ENCODE measurements around the gene S100A2.
"Not testable (repeated sequence)": the region's sequence is repeated elsewhere in the genome, so short reads cannot be mapped to it uniquely, and the experiment has no call there.

Gene S100A2

GRCh38 chr1:153527023-153527682, 38.5 kb downstream of the S100A2 start:
- Histone ChIP-seq H3K36me3 (ENCODE audit: insufficient read depth, low read length) (no peaks in the 10 kb centered on the region), H3K4me1 (ENCODE audit: insufficient read depth, low read length) (peaks cover 33% of the 10 kb centered on the region), H3K9me3 (ENCODE audit: control insufficient read depth, insufficient read depth, low read length) (no peaks in the 10 kb centered on the region), H3K9ac (ENCODE audit: low read depth, low read length) (no peak overlapping the region)

GRCh38 chr1:153526132-153526543, 39.5 kb downstream of the S100A2 start:
- H3K9me3 ChIP-seq (ENCODE audit: control insufficient read depth, insufficient read depth, low read length) = no peaks in the 10 kb centered on the region
- no peak overlapping the region for H3K9ac ChIP-seq (ENCODE audit: low read depth, low read length)
- no peaks in the 10 kb centered on the region for H3K36me3 ChIP-seq (ENCODE audit: insufficient read depth, low read length)
- peaks cover 31% of the 10 kb centered on the region for H3K4me1 ChIP-seq (ENCODE audit: insufficient read depth, low read length)

- H3K9ac ChIP-seq (ENCODE audit: low read depth, low read length) = no peak overlapping the region
- peaks cover 31% of the 10 kb centered on the region for H3K4me1 ChIP-seq (ENCODE audit: insufficient read depth, low read length)
- no peaks in the 10 kb centered on the region for H3K9me3 ChIP-seq (ENCODE audit: control insufficient read depth, insufficient read depth, low read length)
- no peaks in the 10 kb centered on the region for H3K36me3 ChIP-seq (ENCODE audit: insufficient read depth, low read length)
Observed at GRCh38 chr1:153525088-153525728, 40.4 kb downstream of the S100A2 start.

GRCh38 chr1:153522353-153523048, 43.1 kb downstream of the S100A2 start:
- H3K4me1 ChIP-seq (ENCODE audit: insufficient read depth, low read length) = peaks cover 25% of the 10 kb centered on the region
- not testable (repeated sequence) for H3K36me3 ChIP-seq (ENCODE audit: insufficient read depth, low read length); H3K9me3 ChIP-seq (ENCODE audit: control insufficient read depth, insufficient read depth, low read length); H3K9ac ChIP-seq (ENCODE audit: low read depth, low read length)

- H3K9me3 ChIP-seq (ENCODE audit: control insufficient read depth, insufficient read depth, low read length); H3K9ac ChIP-seq (ENCODE audit: low read depth, low read length); H3K36me3 ChIP-seq (ENCODE audit: insufficient read depth, low read length): not testable (repeated sequence)
- H3K4me1 ChIP-seq (ENCODE audit: insufficient read depth, low read length) = peaks cover 18% of the 10 kb centered on the region
Observed at GRCh38 chr1:153521808-153522207, 43.8 kb downstream of the S100A2 start.

GRCh38 chr1:153520818-153521476, 44.7 kb downstream of the S100A2 start:
- no peaks in the 10 kb centered on the region for H3K36me3 ChIP-seq (ENCODE audit: insufficient read depth, low read length)
- no peak overlapping the region for H3K9ac ChIP-seq (ENCODE audit: low read depth, low read length)
- no peaks in the 10 kb centered on the region for H3K9me3 ChIP-seq (ENCODE audit: control insufficient read depth, insufficient read depth, low read length)
- peaks cover 10% of the 10 kb centered on the region for H3K4me1 ChIP-seq (ENCODE audit: insufficient read depth, low read length)

GRCh38 chr1:153520137-153520691, 45.4 kb downstream of the S100A2 start:
- H3K9ac ChIP-seq (ENCODE audit: low read depth, low read length); H3K4me1 ChIP-seq (ENCODE audit: insufficient read depth, low read length); H3K9me3 ChIP-seq (ENCODE audit: control insufficient read depth, insufficient read depth, low read length); H3K36me3 ChIP-seq (ENCODE audit: insufficient read depth, low read length): not testable (repeated sequence)

- Histone ChIP-seq H3K4me1 (ENCODE audit: insufficient read depth, low read length) (no peaks in the 10 kb centered on the region), H3K9me3 (ENCODE audit: control insufficient read depth, insufficient read depth, low read length) (no peaks in the 10 kb centered on the region), H3K9ac (ENCODE audit: low read depth, low read length) (no peak overlapping the region), H3K36me3 (ENCODE audit: insufficient read depth, low read length) (no peaks in the 10 kb centered on the region)
Observed at GRCh38 chr1:153519242-153519641, 46.4 kb downstream of the S100A2 start.

GRCh38 chr1:153515504-153516394, 49.9 kb downstream of the S100A2 start:
- no peak overlapping the region for H3K9ac ChIP-seq (ENCODE audit: low read depth, low read length)
- no peaks in the 10 kb centered on the region for H3K36me3 ChIP-seq (ENCODE audit: insufficient read depth, low read length)
- H3K4me1 ChIP-seq (ENCODE audit: insufficient read depth, low read length) = no peaks in the 10 kb centered on the region
- H3K9me3 ChIP-seq (ENCODE audit: control insufficient read depth, insufficient read depth, low read length) = no peaks in the 10 kb centered on the region

- no peak overlapping the region for H3K9ac ChIP-seq (ENCODE audit: low read depth, low read length)
- no peaks in the 10 kb centered on the region for H3K9me3 ChIP-seq (ENCODE audit: control insufficient read depth, insufficient read depth, low read length)
- no peaks in the 10 kb centered on the region for H3K36me3 ChIP-seq (ENCODE audit: insufficient read depth, low read length)
- no peaks in the 10 kb centered on the region for H3K4me1 ChIP-seq (ENCODE audit: insufficient read depth, low read length)
Observed at GRCh38 chr1:153513666-153514065, 52.0 kb downstream of the S100A2 start.

- no peaks in the 10 kb centered on the region for H3K4me1 ChIP-seq (ENCODE audit: insufficient read depth, low read length)
- H3K36me3 ChIP-seq (ENCODE audit: insufficient read depth, low read length) = no peaks in the 10 kb centered on the region
- no peak overlapping the region for H3K9ac ChIP-seq (ENCODE audit: low read depth, low read length)
- H3K9me3 ChIP-seq (ENCODE audit: control insufficient read depth, insufficient read depth, low read length) = no peaks in the 10 kb centered on the region
Observed at GRCh38 chr1:153513023-153513422, 52.6 kb downstream of the S100A2 start.

Data from ES-I3 (cell line).